ENCODE results near the gene ANTXRL. TPM values are rescaled to one million over a fixed set of nuclear protein-coding genes. Genes with fewer than 3 reads are reported as not detected.
A peak's percentile ranks its signal among the peaks of the same experiment; 100 is the strongest.
"Not testable (repeated sequence)": the region's sequence is repeated elsewhere in the genome, so short reads cannot be mapped to it uniquely, and the experiment has no call there.

Gene ANTXRL
- total RNA-seq, 1 donor from 2014 or later, result not detected

DNA sequence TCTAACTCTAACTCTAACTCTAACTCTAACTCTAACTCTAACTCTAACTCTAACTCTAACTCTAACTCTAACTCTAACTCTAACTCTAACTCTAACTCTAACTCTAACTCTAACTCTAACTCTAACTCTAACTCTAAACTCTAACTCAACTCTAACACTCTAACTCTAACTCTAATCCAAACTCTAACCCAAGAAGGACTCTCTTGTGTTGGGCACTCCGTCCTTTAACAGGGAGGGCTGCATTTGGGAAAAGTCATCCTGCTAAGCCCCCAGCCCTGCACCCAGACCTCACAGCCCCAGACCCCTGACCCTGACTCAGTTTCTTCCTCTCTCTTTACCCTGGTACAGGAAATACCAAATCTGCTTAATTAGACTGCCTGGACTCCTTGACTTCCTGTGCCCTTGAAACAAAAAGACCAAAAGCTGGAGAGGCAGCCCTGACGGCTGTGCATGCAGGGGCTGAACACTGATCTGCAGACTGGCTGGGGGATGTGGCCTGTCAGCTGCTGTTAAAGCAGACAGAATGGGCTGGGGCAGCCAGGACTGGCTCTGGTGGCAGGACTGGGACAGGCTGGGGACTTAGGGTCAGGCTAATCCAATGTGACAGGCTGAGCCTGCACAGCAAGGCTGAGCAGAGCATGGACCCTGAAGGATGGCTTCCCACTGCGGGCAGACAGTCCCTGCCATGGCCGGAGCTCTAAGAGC lies 14.8 kb upstream of the ANTXRL start:
- peaks cover 14% of the 10 kb centered on the region for H3K4me1 Mint-ChIP-seq (ENCODE audit: unreplicated experiment)
- H3K4me3 Mint-ChIP-seq (ENCODE audit: unreplicated experiment); H3K27me3 Mint-ChIP-seq (ENCODE audit: unreplicated experiment); H3K27ac Mint-ChIP-seq (ENCODE audit: unreplicated experiment); H3K36me3 Mint-ChIP-seq (ENCODE audit: low read depth, unreplicated experiment); H3K9me3 Mint-ChIP-seq (ENCODE audit: unreplicated experiment): not testable (repeated sequence)
- peak; percentile 7 for DNase-seq (ENCODE audit: low spot score)

DNA sequence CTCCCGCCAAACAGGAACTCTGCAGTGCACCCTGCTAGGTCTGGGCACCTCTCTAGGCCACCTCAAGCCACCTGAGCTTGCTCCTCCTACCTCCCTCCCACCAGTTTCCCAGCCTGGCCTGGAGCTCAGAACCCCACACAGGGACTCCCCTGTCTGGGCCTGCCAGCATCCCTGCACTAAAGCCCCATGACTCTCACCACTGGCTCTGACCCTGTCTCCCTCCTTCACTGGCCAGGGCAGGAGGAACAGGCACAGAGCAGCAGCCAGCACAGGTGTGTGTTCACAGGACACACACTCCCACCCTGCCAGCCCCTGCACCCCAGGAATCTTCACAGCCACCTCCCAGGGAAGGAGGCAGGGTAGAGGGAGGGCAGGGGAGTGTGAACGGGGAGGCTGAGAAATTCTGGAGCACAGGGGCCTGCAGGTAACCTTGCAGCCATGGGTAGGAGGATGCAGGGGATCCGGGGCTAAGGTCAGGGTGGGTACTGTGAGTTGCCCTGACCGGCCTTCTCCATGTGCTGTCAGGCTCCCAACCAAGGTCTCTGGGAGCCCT lies 13.9 kb upstream of the ANTXRL start:
- Mint-ChIP-seq H3K27ac (ENCODE audit: unreplicated experiment) (no peak overlapping the region), H3K27me3 (ENCODE audit: unreplicated experiment) (peaks cover 4% of the 10 kb centered on the region)

DNA sequence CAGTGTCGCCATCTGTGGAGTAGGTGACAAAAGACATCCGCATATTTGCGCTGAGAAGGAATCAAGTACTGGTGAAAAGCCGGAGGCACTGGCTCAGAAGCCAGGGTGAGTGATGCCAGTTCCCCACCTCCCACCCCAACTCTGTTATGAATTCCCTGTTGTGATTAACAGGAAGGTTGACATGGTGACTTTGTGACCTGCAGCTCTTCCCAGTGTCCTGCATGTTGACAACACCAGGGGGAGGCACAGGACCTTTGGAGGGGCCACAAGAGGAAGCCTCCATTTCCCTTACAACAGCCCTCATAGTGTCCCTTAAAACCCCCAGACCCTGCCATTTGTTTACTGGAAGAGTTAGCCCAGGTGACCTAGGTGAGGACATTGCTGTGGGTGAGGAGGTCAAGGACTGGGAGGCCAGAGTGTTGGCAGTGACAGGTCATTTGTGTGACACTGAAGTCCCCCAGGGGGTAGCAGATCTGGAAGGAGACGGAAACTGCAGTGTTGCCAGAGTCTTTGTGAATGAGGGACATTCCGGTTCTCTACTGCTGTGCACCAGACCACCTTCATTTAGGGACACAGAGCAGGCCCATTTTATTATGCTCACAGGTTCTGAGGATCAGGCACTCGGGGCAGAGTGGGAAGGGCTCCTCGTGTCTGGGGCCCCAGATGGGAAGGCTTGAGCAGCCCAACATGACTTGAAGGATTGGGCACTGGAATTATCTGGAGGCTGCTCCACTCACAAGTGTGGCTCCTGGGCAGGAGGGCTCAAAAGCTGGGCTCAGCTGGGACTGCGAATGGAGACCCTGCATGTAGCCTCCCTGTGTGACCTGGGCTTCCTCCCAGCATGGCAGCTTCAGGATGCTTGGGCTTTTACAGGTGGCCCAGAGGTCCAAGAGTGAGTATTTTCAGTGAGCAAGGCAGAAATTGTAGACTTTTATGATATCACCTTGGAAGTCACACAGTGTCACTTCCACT lies 13.0 kb upstream of the ANTXRL start:
- peak; percentile 9 for DNase-seq (ENCODE audit: low spot score)
- TF ChIP-seq, protein P1, sequence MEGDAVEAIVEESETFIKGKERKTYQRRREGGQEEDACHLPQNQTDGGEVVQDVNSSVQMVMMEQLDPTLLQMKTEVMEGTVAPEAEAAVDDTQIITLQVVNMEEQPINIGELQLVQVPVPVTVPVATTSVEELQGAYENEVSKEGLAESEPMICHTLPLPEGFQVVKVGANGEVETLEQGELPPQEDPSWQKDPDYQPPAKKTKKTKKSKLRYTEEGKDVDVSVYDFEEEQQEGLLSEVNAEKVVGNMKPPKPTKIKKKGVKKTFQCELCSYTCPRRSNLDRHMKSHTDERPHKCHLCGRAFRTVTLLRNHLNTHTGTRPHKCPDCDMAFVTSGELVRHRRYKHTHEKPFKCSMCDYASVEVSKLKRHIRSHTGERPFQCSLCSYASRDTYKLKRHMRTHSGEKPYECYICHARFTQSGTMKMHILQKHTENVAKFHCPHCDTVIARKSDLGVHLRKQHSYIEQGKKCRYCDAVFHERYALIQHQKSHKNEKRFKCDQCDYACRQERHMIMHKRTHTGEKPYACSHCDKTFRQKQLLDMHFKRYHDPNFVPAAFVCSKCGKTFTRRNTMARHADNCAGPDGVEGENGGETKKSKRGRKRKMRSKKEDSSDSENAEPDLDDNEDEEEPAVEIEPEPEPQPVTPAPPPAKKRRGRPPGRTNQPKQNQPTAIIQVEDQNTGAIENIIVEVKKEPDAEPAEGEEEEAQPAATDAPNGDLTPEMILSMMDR (IDR thresholded peaks at IDR 0.05; ENCODE audit: unreplicated experiment), result no peak
- Mint-ChIP-seq H3K4me1 (ENCODE audit: unreplicated experiment) (peaks cover 14% of the 10 kb centered on the region), H3K9me3 (ENCODE audit: unreplicated experiment) (no peaks in the 10 kb centered on the region), H3K27ac (ENCODE audit: unreplicated experiment) (no peak overlapping the region), H3K27me3 (ENCODE audit: unreplicated experiment) (peaks cover 4% of the 10 kb centered on the region), H3K4me3 (ENCODE audit: unreplicated experiment) (no peak overlapping the region), H3K36me3 (ENCODE audit: low read depth, unreplicated experiment) (no peaks in the 10 kb centered on the region)

More for the DNA sequence above, 13.9 kb upstream of the ANTXRL start:
- DNase-seq (ENCODE audit: low spot score), result no peak
- TF ChIP-seq, protein P1 (IDR thresholded peaks at IDR 0.05; ENCODE audit: unreplicated experiment), result no peak
- Mint-ChIP-seq H3K4me1 (ENCODE audit: unreplicated experiment) (peaks cover 14% of the 10 kb centered on the region), H3K9me3 (ENCODE audit: unreplicated experiment) (no peaks in the 10 kb centered on the region), H3K36me3 (ENCODE audit: low read depth, unreplicated experiment) (no peaks in the 10 kb centered on the region), H3K4me3 (ENCODE audit: unreplicated experiment) (no peak overlapping the region)

DNA sequence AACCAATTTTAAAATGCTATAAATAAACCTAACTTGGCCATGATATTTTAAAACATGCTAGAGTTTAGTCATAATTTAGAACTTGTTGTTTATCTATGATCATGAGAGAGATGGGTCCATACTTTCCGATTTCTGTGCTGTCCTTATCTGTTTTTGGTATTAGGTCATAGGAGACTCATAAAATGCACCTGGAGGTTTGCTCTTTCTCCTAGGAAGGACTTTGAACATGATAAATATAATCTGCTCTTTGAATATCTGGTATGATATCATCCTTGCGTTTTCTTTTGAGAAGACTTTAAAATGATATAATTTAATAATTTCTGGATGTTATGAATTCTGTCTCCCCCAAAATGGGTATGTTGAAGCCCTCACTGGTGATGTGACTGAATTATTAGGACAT lies 9.0 kb upstream of the ANTXRL start:
- Mint-ChIP-seq H3K27me3 (ENCODE audit: unreplicated experiment) (peaks cover 7% of the 10 kb centered on the region), H3K4me1 (ENCODE audit: unreplicated experiment) (peaks cover under 1% of the 10 kb centered on the region), H3K4me3 (ENCODE audit: unreplicated experiment) (no peak overlapping the region), H3K9me3 (ENCODE audit: unreplicated experiment) (no peaks in the 10 kb centered on the region), H3K36me3 (ENCODE audit: low read depth, unreplicated experiment) (no peaks in the 10 kb centered on the region), H3K27ac (ENCODE audit: unreplicated experiment) (no peak overlapping the region)
- no peak for DNase-seq (ENCODE audit: low spot score)
- TF ChIP-seq, protein P1 (IDR thresholded peaks at IDR 0.05; ENCODE audit: unreplicated experiment), result no peak

DNA sequence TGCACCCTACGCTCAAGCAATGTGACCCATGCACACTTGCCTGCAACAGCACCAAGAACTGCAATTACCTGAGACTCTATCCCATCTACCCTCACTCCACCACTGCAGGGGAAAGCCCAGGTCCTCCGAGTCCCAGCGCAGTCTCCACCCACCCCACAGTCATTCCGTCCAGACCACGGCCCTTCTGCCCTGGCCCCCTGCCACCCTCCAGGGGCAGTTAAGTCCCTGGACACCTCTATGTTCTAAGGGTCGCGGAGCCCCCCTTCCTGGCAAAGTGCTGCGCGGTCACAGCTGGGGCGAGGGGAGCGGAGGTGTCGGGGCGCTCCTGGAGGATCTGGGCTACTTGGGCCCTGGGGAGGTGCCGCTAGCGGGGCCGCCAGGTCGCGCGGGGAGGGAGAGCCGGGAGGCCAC lies 4.4 kb upstream of the ANTXRL start:
- not testable (repeated sequence) for DNase-seq (ENCODE audit: low spot score); H3K4me1 Mint-ChIP-seq (ENCODE audit: unreplicated experiment); H3K4me3 Mint-ChIP-seq (ENCODE audit: unreplicated experiment); H3K9me3 Mint-ChIP-seq (ENCODE audit: unreplicated experiment); H3K27ac Mint-ChIP-seq (ENCODE audit: unreplicated experiment); H3K36me3 Mint-ChIP-seq (ENCODE audit: low read depth, unreplicated experiment)
- H3K27me3 Mint-ChIP-seq (ENCODE audit: unreplicated experiment), result peaks cover 11% of the 10 kb centered on the region

Data from endothelial cell (in vitro differentiated cells).